VCaP (cell line): ENCODE measurements around the gene CACNA1D.

Source experiments
- H3K27ac ChIP-seq: fragments of 450-650 bp; 2 replicates; pipeline ENCODE4 v1.5.1; 2017
- TF ChIP-seq, protein P1 (sequence below): fragments of 450-650 bp; conservative IDR thresholded peaks from 2 replicates; pipeline ENCODE4 v1.5.1; 2017; ENCODE audit warnings: mild to moderate bottlenecking, moderate library complexity

Gene CACNA1D

GRCh38 chr3:53845881-53846133 is 351.4 kb downstream of the CACNA1D start:
- H3K27ac ChIP-seq, result peak overlapping the region; percentile 94
- TF ChIP-seq, protein P1, sequence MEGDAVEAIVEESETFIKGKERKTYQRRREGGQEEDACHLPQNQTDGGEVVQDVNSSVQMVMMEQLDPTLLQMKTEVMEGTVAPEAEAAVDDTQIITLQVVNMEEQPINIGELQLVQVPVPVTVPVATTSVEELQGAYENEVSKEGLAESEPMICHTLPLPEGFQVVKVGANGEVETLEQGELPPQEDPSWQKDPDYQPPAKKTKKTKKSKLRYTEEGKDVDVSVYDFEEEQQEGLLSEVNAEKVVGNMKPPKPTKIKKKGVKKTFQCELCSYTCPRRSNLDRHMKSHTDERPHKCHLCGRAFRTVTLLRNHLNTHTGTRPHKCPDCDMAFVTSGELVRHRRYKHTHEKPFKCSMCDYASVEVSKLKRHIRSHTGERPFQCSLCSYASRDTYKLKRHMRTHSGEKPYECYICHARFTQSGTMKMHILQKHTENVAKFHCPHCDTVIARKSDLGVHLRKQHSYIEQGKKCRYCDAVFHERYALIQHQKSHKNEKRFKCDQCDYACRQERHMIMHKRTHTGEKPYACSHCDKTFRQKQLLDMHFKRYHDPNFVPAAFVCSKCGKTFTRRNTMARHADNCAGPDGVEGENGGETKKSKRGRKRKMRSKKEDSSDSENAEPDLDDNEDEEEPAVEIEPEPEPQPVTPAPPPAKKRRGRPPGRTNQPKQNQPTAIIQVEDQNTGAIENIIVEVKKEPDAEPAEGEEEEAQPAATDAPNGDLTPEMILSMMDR, result 0 out of 2 replicates have a peak, but pooled peaks have one; percentile 21

GRCh38 chr3:53846134-53846850 is 351.9 kb downstream of the CACNA1D start, which contains the start of the genes CHDH and IL17RB:
Gene CHDH (minus strand): TSS chr3:53846419. CDS start chr3:53824008, 22,411 bp downstream.
Gene IL17RB (plus strand): TSS chr3:53846568. CDS start chr3:53846589, 21 bp downstream.
- TF ChIP-seq, protein P1, result no peak
- peak within 1 kb of the TSS; percentile 94 for H3K27ac ChIP-seq

GRCh38 chr3:53846851-53847155 is 352.4 kb downstream of the CACNA1D start:
- TF ChIP-seq, protein P1, result no peak
- peak overlapping the region; percentile 94 for H3K27ac ChIP-seq

DNA sequence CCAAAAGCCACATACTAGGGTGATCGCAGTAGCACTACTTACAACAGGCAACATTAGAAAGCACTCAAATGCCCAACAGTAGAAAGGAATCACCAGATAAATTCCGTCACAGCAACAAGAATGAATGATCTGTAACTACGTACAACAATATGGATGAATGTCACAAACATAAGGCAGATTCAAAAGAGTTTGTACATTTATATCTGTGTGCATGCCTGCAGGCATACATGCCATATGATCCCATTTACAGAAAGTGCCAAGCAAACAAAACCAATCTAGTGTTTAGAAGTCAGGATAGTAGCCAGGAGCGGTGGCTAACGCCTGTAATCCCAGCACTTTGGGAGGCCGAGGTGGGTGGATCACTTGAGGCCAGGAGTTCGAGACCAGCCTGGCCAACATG is 355.5 kb downstream of the CACNA1D start:
- TF ChIP-seq, protein P1, result no peak
- no peak overlapping the region for H3K27ac ChIP-seq

DNA sequence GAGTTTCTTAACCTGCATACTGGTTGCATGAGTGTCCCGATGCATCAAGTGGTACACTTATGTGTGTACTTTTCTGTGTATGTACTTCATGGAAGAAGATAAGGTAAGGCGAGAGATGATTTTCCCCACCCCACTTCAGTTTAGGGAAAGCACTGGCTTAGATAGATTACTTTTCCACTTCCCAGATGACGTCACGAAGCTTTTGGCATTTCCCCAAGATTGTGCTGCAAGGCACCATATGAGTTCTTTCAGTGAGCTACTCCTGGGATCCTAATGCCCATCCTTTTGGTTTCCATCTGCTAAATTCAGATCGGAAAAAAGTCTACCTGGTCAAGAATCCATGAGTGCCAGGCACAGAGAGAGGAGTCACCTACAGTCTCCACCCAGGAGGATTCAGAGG is 356.5 kb downstream of the CACNA1D start:
- H3K27ac ChIP-seq, result no peak overlapping the region
- TF ChIP-seq, protein P1, result no peak

DNA sequence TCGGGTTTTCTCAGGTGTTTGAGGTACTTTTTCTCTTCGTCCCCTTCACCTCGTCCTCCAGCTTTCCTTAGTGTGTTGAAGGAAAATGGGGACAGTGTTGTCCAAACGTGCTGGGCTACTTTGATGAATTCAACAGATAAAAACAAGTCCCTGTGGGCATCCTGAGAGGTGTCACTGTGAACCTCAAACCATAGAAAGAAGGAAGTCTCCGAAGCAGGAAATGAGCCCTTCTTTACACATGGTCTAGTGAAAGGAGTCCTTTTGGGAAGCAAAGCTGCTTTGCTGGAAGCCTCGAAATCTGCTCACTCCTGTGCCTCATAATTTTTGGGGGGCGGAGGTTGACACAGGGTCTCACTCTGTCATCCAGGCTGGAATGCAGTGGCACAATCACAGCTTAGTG is 362.6 kb downstream of the CACNA1D start:
- H3K27ac ChIP-seq, result no peak overlapping the region
- TF ChIP-seq, protein P1, result no peak

DNA sequence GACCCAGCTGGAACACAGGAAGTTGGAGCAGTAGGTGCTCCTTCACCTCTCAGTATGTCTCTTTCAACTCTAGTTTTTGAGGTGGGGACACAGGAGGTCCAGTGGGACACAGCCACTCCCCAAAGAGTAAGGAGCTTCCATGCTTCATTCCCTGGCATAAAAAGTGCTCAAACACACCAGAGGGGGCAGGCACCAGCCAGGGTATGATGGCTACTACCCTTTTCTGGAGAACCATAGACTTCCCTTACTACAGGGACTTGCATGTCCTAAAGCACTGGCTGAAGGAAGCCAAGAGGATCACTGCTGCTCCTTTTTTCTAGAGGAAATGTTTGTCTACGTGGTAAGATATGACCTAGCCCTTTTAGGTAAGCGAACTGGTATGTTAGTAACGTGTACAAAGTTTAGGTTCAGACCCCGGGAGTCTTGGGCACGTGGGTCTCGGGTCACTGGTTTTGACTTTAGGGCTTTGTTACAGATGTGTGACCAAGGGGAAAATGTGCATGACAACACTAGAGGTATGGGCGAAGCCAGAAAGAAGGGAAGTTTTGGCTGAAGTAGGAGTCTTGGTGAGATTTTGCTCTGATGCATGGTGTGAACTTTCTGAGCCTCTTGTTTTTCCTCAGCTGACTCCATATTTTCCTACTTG is 363.8 kb downstream of the CACNA1D start:
- H3K27ac ChIP-seq, result no peak overlapping the region
- TF ChIP-seq, protein P1, result no peak
